BJ (cell line): ENCODE measurements around the gene DGLUCY. TPM values are rescaled to one million over a fixed set of nuclear protein-coding genes. Genes with fewer than 3 reads are reported as not detected.

Source experiments
- CTCF ChIA-PET: fragments of 350-600 bp; formaldehyde crosslinking; extraction: SDS; loops from one replicate; lab custom pipeline; 2021; ENCODE audit warnings: antibody characterized with exemption, inconsistent platforms; lab: Yijun Ruan, JAX
- POLR2A ChIA-PET: fragments of 300-600 bp; sonication (Branson Sonifier 250); formaldehyde crosslinking; extraction: SDS; loops from one replicate; lab custom pipeline; 2021; ENCODE audit warnings: antibody characterized with exemption; lab: Charles Lee
- DNase-seq: peaks from one replicate; pipeline ENCODE4 v3.0.0-alpha.2; 2011; ENCODE audit warnings: low read depth
- H3K27me3 ChIP-seq: 2 replicates; pipeline ENCODE4 v1.6.0; 2011; ENCODE audit warnings: low read length; ENCODE audit not compliant: control insufficient read depth, insufficient read depth
- H3K36me3 ChIP-seq: 2 replicates; pipeline ENCODE4 v1.5.1; 2011; ENCODE audit warnings: low read length; ENCODE audit not compliant: control insufficient read depth, insufficient read depth
- H3K4me3 ChIP-seq: 2 replicates; pipeline ENCODE4 v1.5.1; 2011; ENCODE audit warnings: low read depth, mild to moderate bottlenecking, control low read depth, low read length
- polyA plus RNA-seq: library from polyadenylated mRNA; depleted of rRNA; stranded (reverse); fragments of >200 nt; gene quantifications from 2 replicates; pipeline ENCODE4 v1.2.3, GENCODE V29; 2011
- TF ChIP-seq, protein P1 (sequence below): IDR thresholded peaks from 2 replicates; pipeline ENCODE4 v1.5.1; 2011; ENCODE audit warnings: low read depth, mild to moderate bottlenecking, control low read depth, inconsistent platforms, low read length, moderate library complexity; ENCODE audit not compliant: insufficient read depth

Gene DGLUCY
- polyA plus RNA-seq, 1 experiment = 18.9 TPM

DNA sequence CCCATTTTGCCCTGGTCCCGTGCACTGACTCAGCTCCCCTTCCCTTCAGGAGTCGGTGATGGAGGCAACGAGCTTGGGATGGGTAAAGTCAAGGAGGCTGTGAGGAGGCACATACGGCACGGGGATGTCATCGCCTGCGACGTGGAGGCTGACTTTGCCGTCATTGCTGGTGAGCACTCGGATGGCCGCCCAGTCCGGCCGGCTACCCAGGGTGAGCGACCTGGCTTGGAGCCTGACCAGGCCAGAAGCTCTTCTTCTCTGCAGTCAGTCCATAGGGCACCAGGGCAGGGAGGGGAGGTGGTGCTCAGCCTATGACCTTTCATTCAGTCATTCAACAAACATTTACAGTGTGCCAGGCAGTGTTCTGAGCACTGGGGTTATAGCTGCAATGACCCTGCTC, 90.8 kb downstream of the DGLUCY start:
- TF ChIP-seq, protein P1, sequence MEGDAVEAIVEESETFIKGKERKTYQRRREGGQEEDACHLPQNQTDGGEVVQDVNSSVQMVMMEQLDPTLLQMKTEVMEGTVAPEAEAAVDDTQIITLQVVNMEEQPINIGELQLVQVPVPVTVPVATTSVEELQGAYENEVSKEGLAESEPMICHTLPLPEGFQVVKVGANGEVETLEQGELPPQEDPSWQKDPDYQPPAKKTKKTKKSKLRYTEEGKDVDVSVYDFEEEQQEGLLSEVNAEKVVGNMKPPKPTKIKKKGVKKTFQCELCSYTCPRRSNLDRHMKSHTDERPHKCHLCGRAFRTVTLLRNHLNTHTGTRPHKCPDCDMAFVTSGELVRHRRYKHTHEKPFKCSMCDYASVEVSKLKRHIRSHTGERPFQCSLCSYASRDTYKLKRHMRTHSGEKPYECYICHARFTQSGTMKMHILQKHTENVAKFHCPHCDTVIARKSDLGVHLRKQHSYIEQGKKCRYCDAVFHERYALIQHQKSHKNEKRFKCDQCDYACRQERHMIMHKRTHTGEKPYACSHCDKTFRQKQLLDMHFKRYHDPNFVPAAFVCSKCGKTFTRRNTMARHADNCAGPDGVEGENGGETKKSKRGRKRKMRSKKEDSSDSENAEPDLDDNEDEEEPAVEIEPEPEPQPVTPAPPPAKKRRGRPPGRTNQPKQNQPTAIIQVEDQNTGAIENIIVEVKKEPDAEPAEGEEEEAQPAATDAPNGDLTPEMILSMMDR = no peak
- no peak for DNase-seq
- POLR2A ChIA-PET = no interaction called here
- CTCF ChIA-PET = no interaction called here
- no peaks in the 10 kb centered on the region for H3K27me3 ChIP-seq
- H3K36me3 ChIP-seq = peaks cover 3% of the 10 kb centered on the region
- no peak overlapping the region for H3K4me3 ChIP-seq

DNA sequence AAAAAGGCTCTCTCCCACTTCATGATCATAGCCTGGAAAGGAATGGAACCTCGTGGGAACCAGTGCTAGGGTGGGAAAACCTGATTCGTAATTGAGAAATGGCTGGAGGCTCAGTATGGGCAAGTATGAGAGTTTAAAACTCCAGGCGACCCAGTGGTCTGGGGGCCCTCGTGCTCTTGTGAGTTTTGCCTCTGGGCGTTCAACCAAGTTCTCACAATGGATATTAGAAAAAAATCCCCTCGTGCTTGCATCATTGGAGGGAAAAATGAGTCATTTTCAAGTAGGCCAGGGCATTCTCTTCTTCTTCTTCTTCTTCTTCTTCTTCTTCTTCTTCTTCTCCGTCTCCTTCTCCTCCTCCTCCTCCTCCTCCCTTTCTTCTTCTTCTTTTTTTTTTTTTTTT, 91.6 kb downstream of the DGLUCY start:
- H3K4me3 ChIP-seq = no peak overlapping the region
- peaks cover 3% of the 10 kb centered on the region for H3K36me3 ChIP-seq
- ChIA-PET CTCF (no interaction called here), POLR2A (no interaction called here)
- TF ChIP-seq, protein P1 = no peak
- no peak for DNase-seq
- no peaks in the 10 kb centered on the region for H3K27me3 ChIP-seq

DNA sequence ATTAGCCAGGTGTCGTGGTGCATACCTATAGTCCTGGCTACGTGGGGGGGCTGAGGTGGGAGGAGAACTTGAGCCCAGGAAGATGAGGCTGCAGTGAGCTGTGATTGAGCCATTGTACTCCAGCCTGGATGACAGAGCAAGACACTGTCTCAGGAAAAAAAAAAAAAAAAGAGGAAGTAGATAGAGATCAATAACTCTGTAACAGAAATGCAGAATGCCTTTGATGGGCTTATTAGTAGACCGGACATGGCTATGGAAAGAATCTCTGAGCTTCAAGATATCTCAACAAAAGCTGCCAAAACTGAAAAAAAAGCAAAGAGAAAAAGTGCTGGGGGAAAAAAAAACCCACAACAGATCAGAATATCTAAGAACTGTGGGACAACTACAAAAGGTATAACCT, 93.1 kb downstream of the DGLUCY start:
- ChIA-PET CTCF (no interaction called here), POLR2A (no interaction called here)
- peaks cover 1% of the 10 kb centered on the region; the same call in 1 of the 2 replicates for H3K36me3 ChIP-seq
- no peak for DNase-seq
- no peak overlapping the region for H3K4me3 ChIP-seq
- no peaks in the 10 kb centered on the region for H3K27me3 ChIP-seq
- TF ChIP-seq, protein P1 = no peak

DNA sequence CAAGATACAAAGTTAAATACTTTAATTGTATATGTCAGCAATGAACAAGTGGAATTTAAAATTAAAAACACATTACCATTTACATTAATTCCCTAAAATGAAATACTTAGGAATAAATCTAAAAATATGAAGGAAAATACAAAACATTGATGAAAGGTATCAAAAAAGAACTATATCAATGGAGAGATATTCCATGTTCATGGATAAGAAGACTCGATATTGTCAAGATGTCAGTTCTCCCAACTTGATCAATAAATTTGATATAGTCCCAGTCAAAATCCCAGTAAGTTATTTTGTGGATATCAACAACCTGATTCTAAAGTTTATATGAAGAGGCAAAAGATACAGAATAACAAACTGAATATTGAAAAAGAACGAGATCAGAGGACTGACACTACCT, 97.1 kb downstream of the DGLUCY start:
- ChIA-PET CTCF (interaction anchor here (1.4 kb wide), 2 partner anchors 8 to 16 kb away, joined by 3 to 4 read pairs; no protein-coding TSS in a partner anchor), POLR2A (no interaction called here)
- TF ChIP-seq, protein P1 = no peak
- Histone ChIP-seq H3K36me3 (peaks cover 2% of the 10 kb centered on the region), H3K4me3 (no peak overlapping the region), H3K27me3 (no peaks in the 10 kb centered on the region)
- DNase-seq = no peak

DNA sequence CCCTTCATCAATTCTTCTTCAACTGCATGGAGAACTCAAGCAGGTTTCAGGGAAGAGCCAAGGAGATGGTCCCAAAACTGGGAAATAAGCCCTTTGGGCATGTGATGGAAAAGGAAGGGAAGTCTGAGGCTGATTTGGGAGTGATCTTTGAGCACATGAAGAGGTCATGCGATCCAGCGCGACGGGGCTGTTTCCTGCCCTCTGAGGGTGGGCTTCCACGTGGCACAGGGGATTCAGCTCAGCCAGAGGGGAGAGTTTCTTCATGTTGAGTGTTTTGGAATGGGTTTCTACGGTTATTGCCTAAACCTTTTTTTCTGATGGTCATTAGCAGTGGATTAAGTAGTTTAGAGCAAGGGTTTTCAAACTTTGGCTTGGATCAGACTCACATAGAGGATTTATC, 100.4 kb downstream of the DGLUCY start:
- Histone ChIP-seq H3K4me3 (no peak overlapping the region), H3K27me3 (no peaks in the 10 kb centered on the region), H3K36me3 (peaks cover 2% of the 10 kb centered on the region)
- POLR2A ChIA-PET = no interaction called here
- CTCF ChIA-PET = no interaction called here
- TF ChIP-seq, protein P1 = no peak
- no peak for DNase-seq
